ENCODE results near the gene RCC1.

GRCh38 chr1:28507247-28507645 is 1.4 kb downstream of the RCC1 start:
- TF ChIP-seq CTCF (IDR thresholded peaks at IDR 0.05; ENCODE audit: poor library complexity) (no peak), EZH2phosphoT487 (IDR thresholded peaks at IDR 0.05; ENCODE audit: low read depth, severe bottlenecking, unreplicated experiment) (no peak), EZH2 (IDR thresholded peaks at IDR 0.05; ENCODE audit: borderline replicate concordance) (no peak)
